GM12878 (cell line): ENCODE measurements around the gene PTPRN2. TPM values are rescaled to one million over a fixed set of nuclear protein-coding genes. Genes with fewer than 3 reads are reported as not detected.

ENCODE experiments used
- ATAC-seq: fragments of 200-7000 bp; cut with Tn5 transposase; 3 replicates; pipeline ENCODE4 v1.9.1; 2020; ENCODE audit warnings: mild to moderate bottlenecking, moderate library complexity
- BruUV-seq: library from RNA; stranded (reverse); fragments of 400-500 nt; replicated peaks from 2 replicates; lab custom pipeline; 2021; lab: Mats Ljungman, UMichigan
- CTCF ChIA-PET: fragments of 300-600 bp; sonication (Branson Sonifier 250); formaldehyde crosslinking; extraction: SDS; loops from one replicate; lab custom pipeline; 2021; ENCODE audit warnings: inconsistent platforms; lab: Yijun Ruan, JAX
- POLR2A ChIA-PET: fragments of 350-600 bp; formaldehyde crosslinking; extraction: SDS; loops from one replicate; lab custom pipeline; 2021; ENCODE audit warnings: inconsistent platforms; lab: Charles Lee
- RAD21 ChIA-PET: fragments of 300-600 bp; sonication (Branson Sonifier 250); formaldehyde crosslinking; loops from one replicate; lab custom pipeline; 2023; ENCODE audit warnings: antibody characterized with exemption; ENCODE audit not compliant: unreplicated experiment; lab: Charles Lee
- SMC1A ChIA-PET: fragments of 300-600 bp; sonication (Branson Sonifier 250); formaldehyde crosslinking; loops from one replicate; lab custom pipeline; 2023; ENCODE audit not compliant: unreplicated experiment, uncharacterized antibody; lab: Charles Lee
- DNase-seq: peaks from one replicate; pipeline ENCODE4 v3.0.0-alpha.2; 2011; ENCODE audit warnings: low read depth, low spot score
- FAIRE-seq: peaks from 3 replicates; lab custom pipeline; 2011; peaks lifted over from hg19 to GRCh38; lab: Jason Lieb, UNC
- H2AFZ ChIP-seq: 2 replicates; pipeline ENCODE4 v1.6.0; 2011; ENCODE audit warnings: low read depth, low read length, control low read depth; ENCODE audit not compliant: control insufficient read depth
- H3K27ac ChIP-seq: 2 replicates; pipeline ENCODE4 v1.5.1; 2011; ENCODE audit warnings: control low read depth; ENCODE audit not compliant: control insufficient read depth, insufficient read depth
- H3K27me3 ChIP-seq, 2 experiments: replicated peaks in 1 of 2; 2 replicates each; pipeline versions ENCODE4 v1.6.0 to v1.6.1; 2011; ENCODE audit warnings: low read length in 1 of 2; ENCODE audit not compliant: control insufficient read depth in 2 of 2, insufficient read depth in 2 of 2
- H3K36me3 ChIP-seq, 2 experiments: 2 replicates each; pipeline ENCODE4 v1.5.1; 2011; ENCODE audit warnings: low read length in 1 of 2; ENCODE audit not compliant: control insufficient read depth in 2 of 2, insufficient read depth in 2 of 2
- H3K4me1 ChIP-seq: 2 replicates; pipeline ENCODE4 v1.6.1; 2011; ENCODE audit warnings: mild to moderate bottlenecking, low read length, moderate library complexity, mixed read lengths; ENCODE audit not compliant: control insufficient read depth, insufficient read depth
- H3K4me2 ChIP-seq: 2 replicates; pipeline ENCODE4 v1.6.0; 2011; ENCODE audit warnings: control low read depth; ENCODE audit not compliant: control insufficient read depth, insufficient read depth
- H3K4me3 ChIP-seq: fragments of 200-600 bp; sonication (generic); 2 replicates; pipeline ENCODE4 v1.5.1; 2016
- H3K79me2 ChIP-seq: 2 replicates; pipeline ENCODE4 v1.6.0; 2011; ENCODE audit warnings: low read length; ENCODE audit not compliant: control insufficient read depth, insufficient read depth
- H3K9ac ChIP-seq: 2 replicates; pipeline ENCODE4 v1.8.0; 2011; ENCODE audit warnings: low read length, control low read depth, mixed read lengths; ENCODE audit not compliant: control insufficient read depth, insufficient read depth
- H3K9me3 ChIP-seq: replicated peaks from 3 replicates; pipeline ENCODE4 v1.5.1; 2011; ENCODE audit warnings: mild to moderate bottlenecking, low read length; ENCODE audit not compliant: control insufficient read depth, insufficient read depth
- H4K20me1 ChIP-seq: 2 replicates; pipeline ENCODE4 v1.6.0; 2011; ENCODE audit not compliant: control insufficient read depth, insufficient read depth
- ATF2 ChIP-seq: IDR thresholded peaks from 2 replicates; pipeline ENCODE4 v1.6.1; 2012; ENCODE audit warnings: low read length, inconsistent platforms
- BCL11A ChIP-seq: IDR thresholded peaks from 2 replicates; pipeline ENCODE4 v1.6.1; 2011; ENCODE audit warnings: low read depth, low read length
- CEBPB ChIP-seq, 2 experiments: fragments of 150-350 bp in 1 of 2; IDR thresholded peaks; 2 replicates each; pipeline ENCODE4 v1.6.1; 2012 to 2014; ENCODE audit warnings: low read depth in 2 of 2, low read length in 2 of 2, borderline replicate concordance in 1 of 2, inconsistent platforms in 1 of 2
- FOXM1 ChIP-seq: IDR thresholded peaks from 2 replicates; pipeline ENCODE4 v1.6.1; 2012; ENCODE audit warnings: low read depth, mild to moderate bottlenecking, inconsistent platforms, low read length, moderate library complexity
- KAT2A ChIP-seq: conservative IDR thresholded peaks from 2 replicates; pipeline ENCODE4 v1.6.1; 2011; ENCODE audit warnings: low read depth, low read length; ENCODE audit not compliant: control insufficient read depth
- PAX8 ChIP-seq: fragments of 450-650 bp; IDR thresholded peaks from 2 replicates; pipeline ENCODE4 v1.6.1; 2017; ENCODE audit warnings: mild to moderate bottlenecking, moderate library complexity
- TBL1XR1 ChIP-seq: IDR thresholded peaks from 2 replicates; pipeline ENCODE4 v1.6.1; 2012; ENCODE audit warnings: low read depth, low read length, improper control_type of control experiment
- TCF3 ChIP-seq: IDR thresholded peaks from 2 replicates; pipeline ENCODE4 v1.6.1; 2012; ENCODE audit warnings: low read depth, mild to moderate bottlenecking, low read length, borderline replicate concordance; ENCODE audit not compliant: insufficient read depth
- WRNIP1 ChIP-seq: IDR thresholded peaks from 2 replicates; pipeline ENCODE4 v1.6.1; 2011; ENCODE audit warnings: low read depth, low read length, improper control_type of control experiment, borderline replicate concordance
- WGBS: methylation state at CpG from one replicate; pipeline ENCODE4 v1.1.6; 2016; ENCODE audit warnings: low lambda C conversion rate; ENCODE audit not compliant: insufficient replicate concordance, insufficient coverage; ENCODE audit errors: missing lambda C conversion rate; 5-methylcytosine and 5-hydroxymethylcytosine counted together
- in situ Hi-C: fragments of 300-500 bp; cut with MboI; formaldehyde crosslinking; loops from 9 replicates; pipeline ENCODE4 v1.14.3; 2018; ENCODE audit warnings: mixed read lengths
- intact Hi-C: fragments of 100-400 bp; cut with micrococcal nuclease; formaldehyde crosslinking; loops from one replicate; pipeline ENCODE4 v1.14.2; 2022; ENCODE audit not compliant: unreplicated experiment
- polyA plus RNA-seq, 11 experiments: library from polyadenylated mRNA; depleted of rRNA in 4 of 11; unstranded in 6 of 11; stranded (reverse) in 5 of 11; fragments of >200 nt; fragmentation: Nextera tagmentation in 4 of 11; fragmentation: Illumina TruSeq in 1 of 11; extraction: Ambion mirVana in 4 of 11; extraction: Trizol in 1 of 11; gene quantifications; 1 replicate in 1 of 11; 2 replicates in 10 of 11; pipeline versions ENCODE4 v1.2.1 to v1.2.3, GENCODE V29; 2011 to 2016; ENCODE audit warnings: inconsistent platforms in 2 of 11, missing spikeins in 2 of 11, low read depth in 1 of 11
- total RNA-seq, 4 experiments: library from RNA; depleted of rRNA in 3 of 4; stranded (reverse); fragments of >200 nt in 3 of 4; fragmentation: Illumina TruSeq in 1 of 4; extraction: Trizol in 1 of 4; gene quantifications; 2 replicates each; pipeline versions ENCODE4 v1.2.1 to v1.2.3, GENCODE V29; 2013 to 2021

The PTPRN2 gene
- total and polyA plus RNA-seq, 10 of the 15 experiments (the other 5 are each of a cell fraction or from before 2014, with no cell fraction given): 5.4 TPM; not detected in 9

- no peak for FAIRE-seq
- H3K4me3 ChIP-seq: no peak overlapping the region
- H3K9me3 ChIP-seq: no peaks in the 10 kb centered on the region; the same call in 2 of the 3 replicates
- TF ChIP-seq KAT2A (no peak), TBL1XR1 (no peak), WRNIP1 (no peak), PAX8 (no peak), ATF2 (no peak), CEBPB (IDR thresholded peaks at IDR 0.05; ENCODE audit: borderline replicate concordance in 1 of 2, low read depth in 2 of 2, low read length in 2 of 2) (no peak), TCF3 (no peak), BCL11A (no peak), FOXM1 (no peak)
- DNase-seq: no peak
- H3K4me2 ChIP-seq: no peak overlapping the region
- intact Hi-C loops (no loop called here), in situ Hi-C loops (no loop called here)
- H3K27ac ChIP-seq: no peak overlapping the region
- H3K9ac ChIP-seq: no peak overlapping the region
- H3K27me3 ChIP-seq: no peaks in the 10 kb centered on the region
- SMC1A ChIA-PET: no interaction called here
- CTCF ChIA-PET: no interaction called here
- H4K20me1 ChIP-seq: no peaks in the 10 kb centered on the region
- no TSS peak for BruUV-seq
- no peaks in the 10 kb centered on the region for H3K36me3 ChIP-seq
- WGBS: 60% methylated on average over 14 of the region's 14 CpGs
- POLR2A ChIA-PET: no interaction called here
- RAD21 ChIA-PET: no interaction called here
- H3K4me1 ChIP-seq: no peaks in the 10 kb centered on the region
- no peak overlapping the region for H2AFZ ChIP-seq
- no peaks in the 10 kb centered on the region for H3K79me2 ChIP-seq
- no peak for ATAC-seq
These were observed 394.2 kb downstream of the PTPRN2 start for GRCh38 chr7:158193446-158193845.
